Spleen (tissue), 11 donors: ENCODE data around the gene OR5H14. TPM values are rescaled to one million over a fixed set of nuclear protein-coding genes. Genes with fewer than 3 reads are reported as not detected.

ENCODE experiments used
- DNase-seq: peaks from one replicate; pipeline ENCODE4 v3.0.0-alpha.2; 2020
- H3K27ac ChIP-seq, 8 donors: fragments of 200-600 bp; sonication (generic) in 7 of 8; 1 replicate in 4 of 8; 2 replicates in 4 of 8; pipeline versions ENCODE4 v1.5.0 to v1.8.0; 2016 to 2021; ENCODE audit warnings: inconsistent platforms in 4 of 8, mild to moderate bottlenecking in 4 of 8, moderate library complexity in 1 of 8
- H3K27me3 ChIP-seq, 7 donors: fragments of 200-600 bp; sonication (generic) in 6 of 7; replicated peaks in 1 of 7; 1 replicate in 4 of 7; 2 replicates in 3 of 7; pipeline versions ENCODE4 v1.5.0 to v1.8.0; 2016 to 2021; ENCODE audit warnings: inconsistent platforms in 3 of 7, mild to moderate bottlenecking in 1 of 7
- H3K36me3 ChIP-seq, 6 donors: fragments of 200-600 bp; sonication (generic) in 5 of 6; 1 replicate in 4 of 6; 2 replicates in 2 of 6; pipeline versions ENCODE4 v1.5.0 to v1.8.0; 2016 to 2021; ENCODE audit warnings: inconsistent platforms in 2 of 6
- H3K4me1 ChIP-seq, 6 donors: fragments of 200-600 bp; sonication (generic) in 5 of 6; 1 replicate in 3 of 6; 2 replicates in 3 of 6; pipeline versions ENCODE4 v1.5.0 to v1.8.0; 2016 to 2021; ENCODE audit warnings: inconsistent platforms in 3 of 6
- H3K4me3 ChIP-seq, 8 donors: fragments of 200-600 bp; sonication (generic) in 7 of 8; 1 replicate in 4 of 8; 2 replicates in 4 of 8; pipeline versions ENCODE4 v1.5.0 to v1.8.0; 2016 to 2021; ENCODE audit warnings: inconsistent platforms in 4 of 8, mild to moderate bottlenecking in 4 of 8, moderate library complexity in 2 of 8
- H3K9me3 ChIP-seq, 8 donors: fragments of 200-600 bp; sonication (generic) in 7 of 8; 1 replicate in 4 of 8; 2 replicates in 4 of 8; pipeline versions ENCODE4 v1.5.0 to v1.8.0; 2016 to 2021; ENCODE audit warnings: inconsistent platforms in 4 of 8
- POLR2A ChIP-seq, 3 donors: fragments of 450-650 bp; IDR thresholded peaks; one replicate each; pipeline ENCODE4 v1.5.1; 2017; ENCODE audit warnings: antibody characterized with exemption in 3 of 3, mild to moderate bottlenecking in 1 of 3
- POLR2AphosphoS5 ChIP-seq, 3 donors: sonication (generic); formaldehyde crosslinking; IDR thresholded peaks; one replicate each; pipeline ENCODE4 v1.5.1; 2017; ENCODE audit warnings: antibody characterized with exemption in 3 of 3
- WGBS, 5 donors: extraction: QIAGEN DNeasy Blood & Tissue Kit in 3 of 5; methylation state at CpG; one replicate each; pipeline versions ENCODE4 v1.1.5 to v1.1.7; 2013 to 2018; 5-methylcytosine and 5-hydroxymethylcytosine counted together
- intact Hi-C: fragments of 100-400 bp; cut with DNase I; formaldehyde crosslinking; loops from one replicate; pipeline ENCODE4 v1.15.0; 2023; ENCODE audit warnings: low total_unique reads
- polyA plus RNA-seq, 3 donors: library from polyadenylated mRNA; stranded (reverse); fragments of 200-250 nt; gene quantifications; one replicate each; pipeline ENCODE4 v1.2.1, GENCODE V29; 2013
- total RNA-seq, 7 donors: library from RNA; depleted of rRNA in 3 of 7; stranded (reverse); fragments of >200 nt in 3 of 7; fragmentation: NEBNext Ultra II Directional in 4 of 7; extraction: Animal tissue kit (Norgen Biotek cat#: 25700) in 4 of 7; gene quantifications; one replicate each; pipeline versions ENCODE4 v1.1.0 to v1.2.1, GENCODE V29; 2016 to 2021
- TF ChIP-seq, protein P1 (sequence below), 11 experiments: fragments of 200-600 bp in 7 of 11; fragments of 450-650 bp in 4 of 11; sonication (generic) in 4 of 11; IDR thresholded peaks in 8 of 11; conservative IDR thresholded peaks in 3 of 11; 1 replicate in 7 of 11; 2 replicates in 4 of 11; pipeline versions ENCODE4 v1.4.0 to v1.8.0; 2016 to 2021; ENCODE audit warnings: antibody characterized with exemption in 11 of 11, inconsistent platforms in 4 of 11, mild to moderate bottlenecking in 1 of 11
- donor health status: healthy with polysubstance abuse.
- donor health status: DM: no; HTN: no; CAD: no; lungs with moderate emphysema.
- donor health status: DM: no; HTN: no; CAD: no.
- donor health status: Bipolar disorder and iron deficiency.
- donor health status: healthy.
- donor health status: DM: no; HTN: no; CAD: no.
- donor health status: DM: yes; HTN: yes; CAD: no.

Gene OR5H14
- total and polyA plus RNA-seq, 10 donors, result not detected

DNA sequence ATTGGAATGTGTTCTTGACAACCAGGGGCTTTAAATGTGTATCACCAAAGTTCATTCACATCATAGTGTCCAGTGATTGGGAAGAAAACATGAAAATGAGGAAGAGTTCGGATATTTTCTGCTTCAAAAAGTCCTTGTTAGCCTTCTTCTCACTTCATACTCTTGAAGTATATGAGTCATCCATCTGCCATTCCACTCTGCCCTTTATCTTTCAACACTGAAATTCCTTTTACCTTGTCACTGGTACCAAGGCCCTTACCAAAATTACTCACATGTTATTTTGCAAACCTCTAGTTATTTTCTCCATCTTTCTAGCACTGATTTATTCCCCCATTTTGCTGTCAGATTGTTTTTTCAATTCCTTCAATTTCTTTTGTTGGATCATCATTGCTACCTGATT lies 51.7 kb downstream of the OR5H14 start:
- Histone ChIP-seq H3K27ac (no peak overlapping the region), H3K9me3 (no peaks in the 10 kb centered on the region), H3K4me1 (no peaks in the 10 kb centered on the region), H3K36me3 (no peaks in the 10 kb centered on the region), H3K27me3 (no peaks in the 10 kb centered on the region), H3K4me3 (no peak overlapping the region)
- TF ChIP-seq POLR2A (IDR thresholded peaks at IDR 0.05) (no peak), POLR2AphosphoS5 (IDR thresholded peaks at IDR 0.05) (no peak)
- TF ChIP-seq, protein P1, sequence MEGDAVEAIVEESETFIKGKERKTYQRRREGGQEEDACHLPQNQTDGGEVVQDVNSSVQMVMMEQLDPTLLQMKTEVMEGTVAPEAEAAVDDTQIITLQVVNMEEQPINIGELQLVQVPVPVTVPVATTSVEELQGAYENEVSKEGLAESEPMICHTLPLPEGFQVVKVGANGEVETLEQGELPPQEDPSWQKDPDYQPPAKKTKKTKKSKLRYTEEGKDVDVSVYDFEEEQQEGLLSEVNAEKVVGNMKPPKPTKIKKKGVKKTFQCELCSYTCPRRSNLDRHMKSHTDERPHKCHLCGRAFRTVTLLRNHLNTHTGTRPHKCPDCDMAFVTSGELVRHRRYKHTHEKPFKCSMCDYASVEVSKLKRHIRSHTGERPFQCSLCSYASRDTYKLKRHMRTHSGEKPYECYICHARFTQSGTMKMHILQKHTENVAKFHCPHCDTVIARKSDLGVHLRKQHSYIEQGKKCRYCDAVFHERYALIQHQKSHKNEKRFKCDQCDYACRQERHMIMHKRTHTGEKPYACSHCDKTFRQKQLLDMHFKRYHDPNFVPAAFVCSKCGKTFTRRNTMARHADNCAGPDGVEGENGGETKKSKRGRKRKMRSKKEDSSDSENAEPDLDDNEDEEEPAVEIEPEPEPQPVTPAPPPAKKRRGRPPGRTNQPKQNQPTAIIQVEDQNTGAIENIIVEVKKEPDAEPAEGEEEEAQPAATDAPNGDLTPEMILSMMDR (IDR thresholded peaks at IDR 0.05 in 8 of 11, conservative IDR thresholded peaks at IDR 0.05 in 3 of 11), result no peak
- 46 to 86% (median 67%) methylated on average over 1 of the region's 1 CpG for WGBS, 5 donors
- no peak for DNase-seq
- intact Hi-C loops, result no loop called here

Other genes starting within 250 kb of the OR5H14 start
- gene RIOX2, start 175.0 kb upstream of the OR5H14 start, total RNA-seq, result 10 to 100 TPM; 13.5 to 29.7 (median 21.3) TPM
- gene RIOX2, start 175.0 kb upstream of the OR5H14 start, polyA plus RNA-seq, result 10 to 100 TPM; 13.5 to 15.9 (median 15.6) TPM
- gene GABRR3, start 112.2 kb upstream of the OR5H14 start, total RNA-seq, result not detected
- gene GABRR3, start 112.2 kb upstream of the OR5H14 start, polyA plus RNA-seq, result under 1 TPM in 1 of 3 donors, not detected in 2; 0.03 TPM
- gene OR5AC2, start 60.3 kb upstream of the OR5H14 start, total RNA-seq, result not detected
- not detected for gene OR5AC2, start 60.3 kb upstream of the OR5H14 start, polyA plus RNA-seq
- not detected for gene OR5H1, start 16.8 kb upstream of the OR5H14 start, total RNA-seq
- gene OR5H1, start 16.8 kb upstream of the OR5H14 start, polyA plus RNA-seq, result not detected
- gene OR5H15, start 19.2 kb downstream of the OR5H14 start, total RNA-seq, result not detected
- not detected for gene OR5H15, start 19.2 kb downstream of the OR5H14 start, polyA plus RNA-seq
- not detected for gene OR5H6, start 116.8 kb downstream of the OR5H14 start, total RNA-seq
- not detected for gene OR5H6, start 116.8 kb downstream of the OR5H14 start, polyA plus RNA-seq
- not detected for gene OR5H2, start 135.0 kb downstream of the OR5H14 start, total RNA-seq
- gene OR5H2, start 135.0 kb downstream of the OR5H14 start, polyA plus RNA-seq, result not detected
- not detected for gene OR5K4, start 206.4 kb downstream of the OR5H14 start, total RNA-seq
- gene OR5K4, start 206.4 kb downstream of the OR5H14 start, polyA plus RNA-seq, result not detected
- gene OR5K3, start 243.2 kb downstream of the OR5H14 start, total RNA-seq, result not detected
- not detected for gene OR5K3, start 243.2 kb downstream of the OR5H14 start, polyA plus RNA-seq